ENCODE results near the gene EIF2B2.
A peak's percentile ranks its signal among the peaks of the same experiment; 100 is the strongest.

Gene EIF2B2

DNA sequence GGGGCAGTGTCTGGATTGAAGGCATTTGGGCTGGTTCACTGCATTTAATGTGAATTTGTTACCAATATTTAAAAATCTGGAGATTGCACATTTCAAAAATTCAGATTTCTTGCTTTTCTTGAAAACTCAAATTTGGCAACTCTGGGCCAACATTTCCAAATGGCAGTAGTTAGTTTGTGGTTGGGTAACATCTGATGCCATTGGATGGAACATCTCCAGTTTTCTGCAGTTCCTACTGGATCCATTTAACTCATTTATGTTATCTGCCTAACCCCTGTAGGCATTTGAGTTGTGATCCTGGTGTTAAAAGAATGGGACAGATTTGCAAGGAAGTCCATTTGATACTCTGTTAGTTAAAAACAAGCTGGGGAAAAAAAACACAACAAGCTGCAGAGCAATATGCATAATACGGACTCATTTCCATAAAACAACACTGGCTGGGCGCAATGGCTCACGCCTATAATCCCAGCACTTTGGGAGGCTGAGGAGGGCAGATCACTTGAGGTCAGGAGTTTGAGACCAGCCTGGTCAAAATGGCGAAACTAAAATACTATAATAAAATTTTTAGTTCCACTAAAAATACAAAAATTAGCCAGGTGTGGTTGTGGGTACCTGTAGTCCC, 7.9 kb downstream of the EIF2B2 start:
- DNase-seq (ENCODE audit: low read depth): no peak
- H3K4me3 ChIP-seq (ENCODE audit: low read depth, low read length): no peak overlapping the region
- TF ChIP-seq, protein P1, sequence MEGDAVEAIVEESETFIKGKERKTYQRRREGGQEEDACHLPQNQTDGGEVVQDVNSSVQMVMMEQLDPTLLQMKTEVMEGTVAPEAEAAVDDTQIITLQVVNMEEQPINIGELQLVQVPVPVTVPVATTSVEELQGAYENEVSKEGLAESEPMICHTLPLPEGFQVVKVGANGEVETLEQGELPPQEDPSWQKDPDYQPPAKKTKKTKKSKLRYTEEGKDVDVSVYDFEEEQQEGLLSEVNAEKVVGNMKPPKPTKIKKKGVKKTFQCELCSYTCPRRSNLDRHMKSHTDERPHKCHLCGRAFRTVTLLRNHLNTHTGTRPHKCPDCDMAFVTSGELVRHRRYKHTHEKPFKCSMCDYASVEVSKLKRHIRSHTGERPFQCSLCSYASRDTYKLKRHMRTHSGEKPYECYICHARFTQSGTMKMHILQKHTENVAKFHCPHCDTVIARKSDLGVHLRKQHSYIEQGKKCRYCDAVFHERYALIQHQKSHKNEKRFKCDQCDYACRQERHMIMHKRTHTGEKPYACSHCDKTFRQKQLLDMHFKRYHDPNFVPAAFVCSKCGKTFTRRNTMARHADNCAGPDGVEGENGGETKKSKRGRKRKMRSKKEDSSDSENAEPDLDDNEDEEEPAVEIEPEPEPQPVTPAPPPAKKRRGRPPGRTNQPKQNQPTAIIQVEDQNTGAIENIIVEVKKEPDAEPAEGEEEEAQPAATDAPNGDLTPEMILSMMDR (IDR thresholded peaks at IDR 0.05; ENCODE audit: control insufficient read depth, extremely low read depth, insufficient read depth): no peak

DNA sequence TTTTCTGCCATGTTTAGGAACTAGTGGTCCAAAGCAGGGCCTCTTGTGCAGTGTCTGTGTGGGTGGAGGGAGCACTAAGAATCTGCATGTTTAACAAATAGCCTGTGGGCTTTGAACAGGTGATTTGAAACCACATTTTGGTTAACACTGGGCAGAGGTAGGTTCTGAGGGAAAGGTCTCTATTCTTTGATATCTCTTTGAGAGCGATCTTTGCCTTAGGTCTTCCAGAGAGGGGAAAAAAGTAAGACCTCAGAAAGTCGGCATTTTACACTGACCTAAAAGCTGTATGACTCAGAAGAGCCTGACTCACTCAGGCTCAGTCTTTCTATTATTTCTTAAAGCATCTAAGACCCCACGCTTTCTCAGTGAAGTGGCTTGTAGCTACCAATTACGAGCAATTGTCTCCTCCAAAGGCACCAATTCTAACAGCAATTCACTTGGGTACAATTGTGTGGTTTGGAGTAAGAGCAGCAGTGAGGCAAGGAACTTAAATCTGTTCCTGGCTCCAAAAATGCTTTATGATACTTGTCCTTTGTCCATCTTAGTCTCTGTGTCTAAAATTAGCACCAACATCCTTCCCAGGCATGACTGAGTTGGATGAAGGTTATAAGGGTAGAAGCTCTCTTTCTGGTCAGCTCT, 8.8 kb downstream of the EIF2B2 start:
- TF ChIP-seq, protein P1 (IDR thresholded peaks at IDR 0.05; ENCODE audit: control insufficient read depth, extremely low read depth, insufficient read depth): no peak
- no peak overlapping the region for H3K4me3 ChIP-seq (ENCODE audit: low read depth, low read length)
- no peak for DNase-seq (ENCODE audit: low read depth)

DNA sequence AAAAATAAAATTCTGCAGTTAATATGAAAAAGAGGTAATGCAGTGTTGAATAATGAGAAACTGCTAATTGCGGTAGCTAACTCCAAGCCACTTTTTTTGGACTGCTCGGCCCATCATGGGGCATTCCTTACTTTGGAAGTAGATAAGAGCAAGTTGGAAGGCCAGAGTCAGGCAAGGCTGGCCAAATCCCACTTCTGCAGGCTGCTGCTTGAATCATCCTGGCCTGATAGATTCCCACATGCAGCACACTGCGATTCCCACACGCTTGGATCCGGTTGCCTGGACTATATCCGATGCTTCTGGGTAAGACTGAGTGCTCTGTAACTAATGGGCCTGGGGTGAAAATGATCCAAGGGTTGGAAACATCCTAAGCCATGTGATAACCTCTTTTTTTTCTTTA, 10.6 kb downstream of the EIF2B2 start:
- TF ChIP-seq, protein P1 (IDR thresholded peaks at IDR 0.05; ENCODE audit: control insufficient read depth, extremely low read depth, insufficient read depth): no peak
- DNase-seq (ENCODE audit: low read depth): no peak
- H3K4me3 ChIP-seq (ENCODE audit: low read depth, low read length): no peak overlapping the region

DNA sequence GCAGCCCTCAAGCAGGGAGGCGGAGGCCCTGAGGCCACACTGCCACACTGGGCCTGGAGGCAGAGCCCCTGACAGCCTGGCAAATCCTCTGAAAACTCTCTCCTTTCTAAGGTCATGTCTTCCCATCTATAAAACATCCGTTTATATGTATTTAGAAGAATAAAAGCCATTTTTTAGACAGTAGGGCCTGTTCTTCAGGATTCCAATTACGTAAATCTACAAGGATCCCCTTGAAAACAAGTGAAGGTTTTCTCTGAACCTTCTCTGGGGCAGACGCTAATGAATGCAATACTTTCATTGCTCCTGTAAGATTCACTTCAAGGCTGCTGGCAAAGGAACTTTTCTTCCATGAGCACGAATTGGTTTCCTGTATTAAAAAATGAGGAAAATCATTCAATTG, 12.8 kb downstream of the EIF2B2 start:
- H3K4me3 ChIP-seq (ENCODE audit: low read depth, low read length): no peak overlapping the region
- TF ChIP-seq, protein P1 (IDR thresholded peaks at IDR 0.05; ENCODE audit: control insufficient read depth, extremely low read depth, insufficient read depth): no peak

DNA sequence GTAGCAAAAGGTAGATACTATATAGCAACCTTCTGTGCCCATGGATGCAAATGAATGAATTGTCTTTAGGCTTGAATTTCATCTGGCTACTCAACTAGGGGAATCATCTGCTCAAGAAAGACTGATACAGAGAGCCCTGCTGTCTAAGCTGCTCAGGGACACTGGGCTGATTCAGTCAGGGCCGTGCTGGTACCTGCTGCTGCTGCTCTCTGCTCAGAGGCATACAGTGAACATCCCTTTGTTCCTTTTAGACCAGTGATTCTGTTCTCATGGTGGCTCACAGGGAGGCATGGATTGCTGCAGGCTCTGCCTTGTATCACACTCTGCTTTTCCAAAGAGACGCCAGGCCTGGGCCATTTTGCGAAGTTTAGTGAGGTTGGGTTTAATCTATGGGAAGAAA, 14.1 kb downstream of the EIF2B2 start:
- H3K4me3 ChIP-seq (ENCODE audit: low read depth, low read length): no peak overlapping the region
- TF ChIP-seq, protein P1 (IDR thresholded peaks at IDR 0.05; ENCODE audit: control insufficient read depth, extremely low read depth, insufficient read depth): no peak
- DNase-seq (ENCODE audit: low read depth): no peak

More for the DNA sequence above, 12.8 kb downstream of the EIF2B2 start:
- DNase-seq (ENCODE audit: low read depth): no peak

DNA sequence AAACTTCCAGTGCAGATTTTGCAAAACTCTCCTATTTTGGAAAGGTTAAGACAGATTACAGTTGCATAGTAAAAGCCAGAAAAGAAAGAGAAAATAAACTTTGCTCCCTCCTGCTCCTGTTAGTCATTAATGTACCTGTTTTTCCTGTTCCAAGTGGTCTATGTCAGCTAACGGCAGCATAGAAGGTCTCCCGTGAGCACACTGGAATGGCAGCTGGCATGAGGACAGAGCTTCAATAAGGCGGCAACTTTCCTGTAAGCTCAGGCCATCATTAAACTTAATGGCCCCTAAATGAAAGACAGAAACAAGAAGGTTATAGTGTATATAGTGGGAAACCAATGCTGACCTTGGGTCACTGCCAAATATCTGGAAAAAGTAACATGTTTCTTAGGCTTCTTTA, 16.0 kb downstream of the EIF2B2 start:
- DNase-seq (ENCODE audit: low read depth): peak; percentile 26
- no peak overlapping the region for H3K4me3 ChIP-seq (ENCODE audit: low read depth, low read length)
- TF ChIP-seq, protein P1 (IDR thresholded peaks at IDR 0.05; ENCODE audit: control insufficient read depth, extremely low read depth, insufficient read depth): no peak

DNA sequence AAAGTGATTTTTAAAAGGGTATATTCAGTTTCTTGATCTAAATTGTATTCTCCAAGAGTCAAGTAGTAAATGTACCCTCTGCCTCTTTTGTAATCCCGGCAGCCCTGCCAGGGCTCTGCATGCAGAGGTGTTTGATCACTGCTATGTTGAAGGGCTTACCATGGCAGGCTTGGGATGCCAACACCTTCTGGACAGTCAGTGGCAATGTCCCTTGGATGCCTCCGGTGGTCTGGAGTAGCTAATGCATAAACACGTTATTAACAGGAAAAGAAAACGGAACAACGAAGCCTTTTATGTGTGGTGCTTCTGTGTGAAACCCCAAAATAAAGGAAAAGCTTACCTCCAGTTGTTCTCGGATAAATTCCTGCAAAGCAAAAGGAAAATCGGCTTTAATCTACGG, 19.9 kb downstream of the EIF2B2 start:
- TF ChIP-seq, protein P1 (IDR thresholded peaks at IDR 0.05; ENCODE audit: control insufficient read depth, extremely low read depth, insufficient read depth): peak; percentile 48
- no peak for DNase-seq (ENCODE audit: low read depth)
- no peak overlapping the region for H3K4me3 ChIP-seq (ENCODE audit: low read depth, low read length)
